CD4-positive, alpha-beta T cell treated with Interleukin-21 for 1 hour (primary cell): Measurements from ENCODE around the gene GATAD2A.
"Not testable (repeated sequence)": the region's sequence is repeated elsewhere in the genome, so short reads cannot be mapped to it uniquely, and the experiment has no call there.

Experiments used
- DNase-seq: peaks from one replicate; pipeline ENCODE4 v3.0.0-alpha.2; 2020

GATAD2A gene

GRCh38 chr19:19468424-19469050 lies 63.1 kb downstream of the GATAD2A start:
- no peak for DNase-seq

GRCh38 chr19:19470579-19470978 lies 65.1 kb downstream of the GATAD2A start:
- no peak for DNase-seq

- no peak for DNase-seq
These were observed 66.2 kb downstream of the GATAD2A start for GRCh38 chr19:19471682-19472081.

GRCh38 chr19:19472106-19472505 lies 66.6 kb downstream of the GATAD2A start:
- not testable (repeated sequence) for DNase-seq

- no peak for DNase-seq
These were observed 69.7 kb downstream of the GATAD2A start for GRCh38 chr19:19475015-19475765.

GRCh38 chr19:19475849-19476828 lies 70.7 kb downstream of the GATAD2A start:
- peak; percentile 31 for DNase-seq

GRCh38 chr19:19477705-19478383 lies 72.4 kb downstream of the GATAD2A start:
- DNase-seq, result no peak

- no peak for DNase-seq
These were observed 75.2 kb downstream of the GATAD2A start for GRCh38 chr19:19480688-19481087.

GRCh38 chr19:19482809-19483596 lies 77.5 kb downstream of the GATAD2A start:
- DNase-seq, result no peak

- DNase-seq, result no peak
These were observed 79.9 kb downstream of the GATAD2A start for GRCh38 chr19:19485161-19485997.

GRCh38 chr19:19485998-19486290 lies 80.5 kb downstream of the GATAD2A start:
- DNase-seq, result no peak

GRCh38 chr19:19486343-19487076 lies 81.0 kb downstream of the GATAD2A start:
- DNase-seq, result no peak

- no peak for DNase-seq
These were observed 81.8 kb downstream of the GATAD2A start for GRCh38 chr19:19487077-19487949.

GRCh38 chr19:19487950-19488874 lies 82.7 kb downstream of the GATAD2A start:
- no peak for DNase-seq

GRCh38 chr19:19488875-19489690 lies 83.6 kb downstream of the GATAD2A start:
- peak; percentile 98 for DNase-seq

GRCh38 chr19:19489804-19490204 lies 84.3 kb downstream of the GATAD2A start:
- DNase-seq, result no peak
